GM21360 (cell line): ENCODE data around the gene THRB.
"Not testable (repeated sequence)": the region's sequence is repeated elsewhere in the genome, so short reads cannot be mapped to it uniquely, and the experiment has no call there.

Source experiments
- ATAC-seq: cut with Tn5 transposase; IDR thresholded peaks from one replicate; pipeline ENCODE4 v1.9.1; 2021; ENCODE audit warnings: mild to moderate bottlenecking, moderate library complexity; ENCODE audit not compliant: unreplicated experiment

The THRB gene

GRCh38 chr3:24120434-24120833 is 374.2 kb downstream of the THRB start:
- no peak for ATAC-seq

GRCh38 chr3:24119321-24119751 is 375.3 kb downstream of the THRB start:
- no peak for ATAC-seq

- no peak for ATAC-seq
Observed at GRCh38 chr3:24117508-24117907, 377.1 kb downstream of the THRB start.

GRCh38 chr3:24111711-24112110 is 382.9 kb downstream of the THRB start:
- no peak for ATAC-seq

- no peak for ATAC-seq
Observed at GRCh38 chr3:24110051-24110450, 384.6 kb downstream of the THRB start.

GRCh38 chr3:24101676-24102168 is 392.9 kb downstream of the THRB start:
- ATAC-seq = no peak

- ATAC-seq = no peak
Observed at GRCh38 chr3:24100696-24101402, 393.8 kb downstream of the THRB start.

GRCh38 chr3:24096695-24097290 is 397.9 kb downstream of the THRB start:
- ATAC-seq = no peak

- no peak for ATAC-seq
Observed at GRCh38 chr3:24096271-24096670, 398.4 kb downstream of the THRB start.

GRCh38 chr3:24094818-24095217 is 399.8 kb downstream of the THRB start:
- ATAC-seq = not testable (repeated sequence)

GRCh38 chr3:24088782-24089181 is 405.9 kb downstream of the THRB start:
- peak; percentile 77 for ATAC-seq

- no peak for ATAC-seq
Observed at GRCh38 chr3:24087469-24087868, 407.2 kb downstream of the THRB start.

- ATAC-seq = no peak
Observed at GRCh38 chr3:24086617-24087404, 407.8 kb downstream of the THRB start.

- no peak for ATAC-seq
Observed at GRCh38 chr3:24086206-24086605, 408.4 kb downstream of the THRB start.

GRCh38 chr3:24072193-24072592 is 422.5 kb downstream of the THRB start:
- ATAC-seq = no peak

- ATAC-seq = no peak
Observed at GRCh38 chr3:24069045-24069444, 425.6 kb downstream of the THRB start.

GRCh38 chr3:24067483-24067882 is 427.2 kb downstream of the THRB start:
- ATAC-seq = no peak
